ENCODE measurements around the gene ANKH.
A peak's percentile ranks its signal among the peaks of the same experiment; 100 is the strongest.
"Not testable (repeated sequence)": the region's sequence is repeated elsewhere in the genome, so short reads cannot be mapped to it uniquely, and the experiment has no call there.

ANKH gene

DNA sequence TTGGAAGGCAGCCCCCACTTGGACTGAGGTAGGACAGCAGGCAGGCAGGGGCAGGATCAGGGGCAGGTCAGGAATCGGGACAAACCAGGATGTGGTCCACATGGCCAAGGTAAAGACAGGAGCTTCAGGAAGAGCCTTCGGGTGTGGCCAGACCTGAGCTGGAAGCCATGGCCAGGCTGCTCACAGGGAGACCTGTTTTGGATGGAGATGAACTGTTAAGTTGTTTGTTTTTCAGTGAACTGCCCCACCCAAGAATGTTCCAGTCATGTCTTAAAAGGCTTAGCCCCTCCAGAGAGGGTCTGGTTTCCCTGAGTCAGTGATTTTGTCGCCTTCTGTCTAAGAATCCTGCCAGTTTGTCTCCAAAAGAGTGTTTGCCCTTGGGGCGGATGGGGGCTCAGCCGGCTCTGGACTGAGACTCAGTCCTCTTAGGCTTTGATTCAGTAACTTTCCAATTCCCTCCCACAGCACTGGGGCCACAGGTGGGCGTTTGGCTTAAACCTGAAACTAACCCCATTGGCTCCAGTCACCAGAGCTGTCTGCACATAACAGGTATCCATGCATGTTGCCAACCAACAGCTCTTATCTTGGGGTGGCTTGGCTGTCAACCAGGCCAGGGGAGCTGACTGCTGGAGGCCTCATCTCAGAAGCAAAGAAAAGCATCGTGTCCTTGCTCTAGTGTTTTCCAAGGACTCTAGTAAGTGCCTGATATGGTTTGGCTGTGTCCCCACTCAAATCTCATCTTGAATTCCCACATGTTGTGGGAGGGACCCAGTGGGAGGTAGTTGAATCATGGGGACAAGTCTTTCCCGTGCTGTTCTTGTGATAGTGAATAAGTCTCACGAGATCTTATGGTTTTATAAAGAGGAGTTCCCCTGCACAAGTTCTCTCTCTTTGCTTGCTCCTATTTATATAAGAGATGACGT, 11.3 kb upstream of the ANKH start:
- DNase-seq (ENCODE audit: low read depth), result no peak

- DNase-seq (ENCODE audit: low read depth), result no peak
Observed at GRCh38 chr5:14881826-14882225, 10.2 kb upstream of the ANKH start.

DNA sequence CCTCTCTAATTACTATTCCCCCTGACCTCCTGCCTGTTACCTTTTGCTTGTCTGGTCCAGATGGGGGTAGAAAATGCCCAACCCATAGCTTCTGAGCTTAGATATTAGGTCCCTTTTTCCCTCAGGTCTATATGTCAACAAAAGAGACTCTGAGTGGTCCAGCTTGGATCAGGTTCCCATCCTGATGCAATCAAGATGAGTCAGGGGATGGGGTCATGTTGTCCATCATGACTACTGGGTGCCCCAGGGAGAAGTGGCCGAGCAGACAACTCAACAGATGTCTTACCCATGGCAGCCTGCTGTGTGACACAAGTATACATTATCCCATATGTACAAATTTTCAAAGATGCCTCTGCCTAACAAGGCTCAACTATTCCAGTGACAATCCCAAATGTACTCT, 9.1 kb upstream of the ANKH start:
- DNase-seq (ENCODE audit: low read depth), result peak; percentile 50

- peak; percentile 22 for DNase-seq (ENCODE audit: low read depth)
Observed at GRCh38 chr5:14879937-14880589, 8.5 kb upstream of the ANKH start.

- no peak for DNase-seq (ENCODE audit: low read depth)
Observed at GRCh38 chr5:14879393-14879792, 7.8 kb upstream of the ANKH start.

DNA sequence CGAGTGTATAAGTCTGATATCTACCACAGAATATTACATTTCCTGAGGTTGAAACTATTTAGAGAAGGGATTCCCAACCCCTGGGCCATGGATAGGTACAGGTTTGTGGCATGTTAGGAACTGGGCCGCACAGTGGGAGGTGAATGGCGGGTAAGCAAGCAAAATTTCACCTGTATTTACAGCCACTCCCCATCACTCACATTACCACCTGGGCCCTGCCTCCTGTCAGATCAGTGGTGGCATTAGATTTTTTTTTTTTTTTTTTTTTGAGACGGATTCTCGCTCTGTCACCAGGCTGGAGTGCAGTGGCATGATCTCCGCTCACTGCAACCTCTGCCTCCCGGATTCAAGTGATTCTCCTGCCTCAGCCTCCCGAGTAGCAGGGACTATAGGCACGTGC, 6.6 kb upstream of the ANKH start:
- not testable (repeated sequence) for DNase-seq (ENCODE audit: low read depth)

- DNase-seq (ENCODE audit: low read depth), result no peak
Observed at GRCh38 chr5:14876095-14876494, 4.5 kb upstream of the ANKH start.

DNA sequence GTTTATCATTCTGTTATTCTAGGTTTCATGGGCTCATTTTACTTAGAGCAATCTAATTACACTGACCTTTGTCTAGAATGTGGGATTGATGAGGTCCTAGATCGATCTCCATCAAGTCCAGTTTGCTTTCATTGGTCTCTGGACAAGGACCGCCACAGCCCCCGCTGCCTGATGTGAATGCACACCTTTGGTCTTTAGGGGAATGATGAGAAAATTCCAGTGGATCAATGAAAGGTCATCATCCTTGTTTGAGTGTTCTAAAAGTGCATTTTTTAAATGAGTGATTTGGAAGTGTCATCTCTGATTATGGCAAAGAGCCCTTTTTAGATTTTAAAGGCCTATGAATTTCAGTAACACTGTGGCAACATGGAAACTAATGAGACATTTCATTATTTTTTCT, 2.2 kb upstream of the ANKH start:
- no peak for DNase-seq (ENCODE audit: low read depth)

- no peak for DNase-seq (ENCODE audit: low read depth)
Observed at GRCh38 chr5:14873093-14873492, 1.5 kb upstream of the ANKH start.

DNA sequence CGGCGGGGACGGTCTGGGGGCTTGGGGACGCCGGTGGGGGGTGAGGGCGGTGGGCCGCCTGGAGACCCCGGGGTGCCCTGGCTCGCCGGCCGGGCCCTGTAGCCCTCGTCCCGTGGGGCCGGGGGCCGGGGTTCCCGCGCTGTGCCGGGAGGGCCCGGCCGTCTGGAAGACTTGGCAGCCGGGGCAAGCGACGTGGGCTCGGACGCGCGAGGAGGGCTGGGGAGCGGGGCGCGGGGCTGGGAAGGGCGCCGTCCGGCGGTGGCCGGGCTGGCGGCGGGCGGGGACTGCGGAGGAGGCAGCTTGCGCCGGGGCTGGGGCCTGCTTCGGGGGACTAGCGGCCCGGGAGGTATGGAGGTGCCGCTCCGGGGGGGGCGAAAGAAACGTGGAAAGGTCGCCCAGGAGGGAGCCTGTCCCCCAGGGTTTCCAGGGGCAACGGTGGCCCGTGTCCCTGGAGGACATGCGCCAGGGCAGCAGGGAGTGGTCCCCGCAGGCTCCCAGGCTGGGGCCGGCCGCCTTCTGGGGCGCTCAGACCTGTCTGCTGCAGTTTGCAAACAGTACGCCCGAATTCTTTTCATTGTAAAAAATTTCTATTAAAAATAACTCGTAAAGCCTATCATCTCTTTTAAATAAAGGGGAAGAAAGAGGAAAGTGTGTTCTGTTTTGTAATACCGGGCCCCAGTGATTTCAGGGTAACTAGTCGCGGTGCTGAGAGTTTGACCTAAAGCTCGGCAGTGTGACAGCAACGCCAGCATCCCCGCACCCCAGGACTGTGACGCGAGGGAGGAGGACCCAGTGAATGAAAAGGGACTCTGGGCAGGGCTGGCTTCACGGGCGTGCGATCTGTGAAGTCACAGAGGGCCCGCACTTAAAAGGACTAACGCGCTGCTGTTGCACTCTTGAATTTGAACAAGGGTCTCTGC, 752 bp upstream of the ANKH start:
- peak; percentile 55 for DNase-seq (ENCODE audit: low read depth)

DNA sequence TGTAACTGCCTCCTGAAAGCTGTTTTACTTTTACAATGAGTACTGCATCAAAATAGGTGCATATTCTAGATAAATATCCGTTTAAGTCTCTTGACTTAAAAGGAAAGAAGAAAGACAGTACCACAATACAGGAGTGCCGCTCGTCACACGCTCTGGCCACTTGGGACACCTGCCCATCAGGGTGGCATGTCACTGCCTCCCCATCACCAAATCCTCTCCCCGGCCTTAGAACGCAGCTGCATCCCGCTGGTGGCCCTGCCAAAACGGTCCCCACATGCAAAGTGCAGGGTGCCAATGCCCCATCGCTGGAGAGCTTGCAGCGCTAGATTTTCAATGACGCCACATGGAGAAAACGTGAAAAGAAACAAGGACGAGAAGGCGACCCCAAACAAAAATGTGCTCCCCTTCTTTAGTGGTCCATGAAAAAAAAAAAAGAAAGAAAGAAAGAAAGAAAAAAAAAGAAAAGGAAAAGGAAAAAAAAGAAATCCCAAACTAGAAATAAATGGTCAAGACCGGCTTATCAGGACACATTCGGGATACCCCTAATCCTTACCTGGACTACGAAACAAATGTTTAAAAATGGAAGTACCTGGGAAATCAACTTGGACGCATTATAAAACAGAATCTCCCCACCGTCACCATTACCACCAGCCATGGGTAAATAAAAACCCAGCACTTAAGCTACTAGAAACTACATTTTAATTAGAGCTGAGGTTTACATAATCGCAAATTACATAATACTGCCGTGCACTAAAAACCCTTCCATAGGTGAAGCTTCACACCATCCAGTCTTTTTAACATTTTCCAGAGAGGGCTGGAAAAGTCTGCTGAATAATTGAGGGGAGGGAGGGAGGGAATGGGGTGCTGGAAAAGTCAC, 1.0 kb downstream of the ANKH start:
- no peak for DNase-seq (ENCODE audit: low read depth)

- DNase-seq (ENCODE audit: low read depth), result no peak
Observed at GRCh38 chr5:14869668-14870164, 1.9 kb downstream of the ANKH start.

DNA sequence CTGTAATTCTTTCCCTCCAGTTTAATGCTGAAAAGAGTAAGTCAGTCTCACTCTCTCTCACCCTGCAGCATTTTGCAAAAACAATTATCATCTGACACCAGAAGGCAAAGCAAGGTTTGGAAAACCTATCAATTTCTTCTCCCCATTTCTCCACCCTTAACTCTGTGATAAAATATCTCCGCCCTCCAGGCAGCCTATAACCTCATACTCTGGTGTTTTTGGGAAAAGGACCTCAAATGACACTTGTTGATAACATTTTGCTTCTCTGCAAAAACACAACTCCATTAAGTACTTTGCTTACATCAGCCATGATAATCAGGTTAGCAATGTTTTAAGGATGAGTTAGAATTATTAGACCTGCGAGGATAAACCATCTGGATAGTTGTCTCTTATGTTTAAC, 2.3 kb downstream of the ANKH start:
- no peak for DNase-seq (ENCODE audit: low read depth)

DNA sequence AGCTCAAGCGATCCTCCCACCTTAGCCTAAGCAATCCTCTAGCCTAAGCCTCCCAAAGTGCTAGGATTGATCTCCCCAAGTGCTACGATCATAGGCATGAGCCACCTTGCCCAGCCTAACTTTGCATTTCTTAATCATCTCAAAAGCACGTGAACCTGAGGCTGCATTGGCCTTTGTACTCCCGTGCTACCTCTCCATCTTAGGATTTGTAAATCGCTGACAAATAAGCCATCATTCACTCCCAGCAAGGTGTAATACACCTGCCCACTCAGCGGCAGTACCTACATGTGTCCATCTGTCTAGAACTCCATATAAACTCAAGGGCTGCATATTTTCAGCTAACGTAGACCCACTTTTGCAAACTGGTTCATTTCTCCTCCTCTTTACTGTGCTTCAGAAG, 2.8 kb downstream of the ANKH start:
- DNase-seq (ENCODE audit: low read depth), result no peak

DNA sequence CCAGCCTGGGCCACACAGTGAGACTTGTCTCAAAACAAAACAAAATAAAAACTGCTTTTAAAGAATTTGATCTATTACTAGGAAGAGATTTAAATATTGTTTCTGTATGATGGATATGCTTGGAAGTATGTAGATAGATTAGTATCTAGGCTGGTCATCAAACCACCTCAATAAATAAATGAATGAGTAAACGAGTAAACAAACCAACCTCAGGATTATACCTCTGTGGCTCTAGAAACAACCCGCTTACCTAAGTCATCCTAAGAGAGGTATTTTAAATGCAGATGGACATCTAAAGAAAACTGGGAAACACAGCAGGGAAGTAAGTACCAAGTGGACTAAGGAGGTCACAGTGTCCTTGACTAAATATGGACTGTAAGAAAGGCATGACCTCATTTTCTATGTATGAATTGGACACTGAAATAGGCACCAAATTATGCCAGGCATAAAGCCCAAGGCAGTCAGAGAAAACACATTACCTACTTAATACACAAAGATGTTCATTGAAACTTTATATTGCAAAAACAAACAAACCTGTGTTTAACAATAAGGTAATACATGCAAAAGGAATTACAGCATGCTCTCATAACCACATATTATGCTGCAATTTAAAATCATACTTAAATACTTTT, 7.3 kb downstream of the ANKH start:
- no peak for DNase-seq (ENCODE audit: low read depth)

- no peak for DNase-seq (ENCODE audit: low read depth)
Observed at GRCh38 chr5:14863105-14863504, 8.5 kb downstream of the ANKH start.

DNA sequence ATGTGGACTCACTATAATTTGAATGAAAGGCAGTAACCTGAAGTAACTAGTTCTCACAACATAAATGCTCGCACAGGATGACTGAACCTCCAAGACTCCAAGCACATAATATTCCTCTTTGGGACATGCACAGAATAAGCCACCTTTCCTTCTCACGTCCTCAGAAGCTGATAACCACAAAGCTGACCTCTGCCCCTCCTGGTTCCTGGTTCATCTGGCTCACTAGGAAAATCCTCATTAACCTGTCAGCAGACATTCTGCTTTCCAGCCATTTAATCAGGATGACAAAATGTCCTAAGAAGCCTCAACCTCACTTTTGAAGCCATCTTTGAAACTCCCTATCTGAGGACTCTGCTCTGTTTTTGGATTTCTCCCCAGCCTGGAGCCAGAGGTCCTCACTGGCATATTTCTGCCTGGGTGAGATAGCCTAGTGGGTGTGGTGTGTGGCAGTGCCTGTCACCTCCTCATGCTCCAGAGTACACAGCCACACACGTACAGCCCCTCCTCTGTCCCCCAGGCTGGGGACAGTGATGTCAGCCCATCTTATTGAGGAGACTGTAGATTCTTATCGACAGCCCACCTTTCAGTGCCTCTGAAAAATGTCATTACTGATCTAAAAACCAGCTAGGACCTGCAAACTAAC, 10.3 kb downstream of the ANKH start:
- DNase-seq (ENCODE audit: low read depth), result no peak

DNA sequence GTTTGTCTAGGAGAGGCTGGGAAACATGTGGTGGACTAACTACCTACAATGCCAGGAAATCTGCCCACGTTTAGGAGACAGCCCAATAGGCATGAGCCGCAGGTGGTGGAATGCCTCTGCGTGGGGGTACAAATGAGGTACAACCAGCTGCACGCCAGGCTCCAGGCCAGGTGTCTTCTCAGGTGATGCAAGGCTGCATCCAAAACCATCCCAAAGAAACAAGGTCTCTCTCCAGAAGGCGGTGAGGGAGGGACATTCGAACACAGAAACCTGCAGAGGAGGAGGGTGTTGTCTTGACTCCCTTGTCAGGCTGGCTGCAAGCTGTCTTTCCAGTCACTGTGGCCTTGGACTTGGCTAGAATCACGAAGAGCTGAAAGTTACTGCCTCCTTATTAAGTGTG, 11.6 kb downstream of the ANKH start:
- no peak for DNase-seq (ENCODE audit: low read depth)

- no peak for DNase-seq (ENCODE audit: low read depth)
Observed at GRCh38 chr5:14859150-14859549, 12.4 kb downstream of the ANKH start.

- DNase-seq (ENCODE audit: low read depth), result no peak
Observed at GRCh38 chr5:14855366-14855765, 16.2 kb downstream of the ANKH start.

All from fibroblast of gingiva (primary cell).